SK-N-SH (cell line): ENCODE measurements around the gene BTBD16.

Experiments
- CHD2 ChIP-seq: fragments of 150-350 bp; IDR thresholded peaks from 2 replicates; pipeline ENCODE4 v1.6.1; 2018; ENCODE audit warnings: low read length; ENCODE audit not compliant: partially characterized antibody
- FOSL2 ChIP-seq: IDR thresholded peaks from 2 replicates; pipeline ENCODE4 v1.4.0; 2012; ENCODE audit warnings: low read depth, mild to moderate bottlenecking, moderate library complexity, borderline replicate concordance
- POLR2AphosphoS5 ChIP-seq: IDR thresholded peaks from 2 replicates; pipeline ENCODE4 v1.6.1; 2012; ENCODE audit warnings: low read depth, low read length
- RAD21 ChIP-seq: IDR thresholded peaks from 2 replicates; pipeline ENCODE4 v1.6.1; 2012; ENCODE audit warnings: mild to moderate bottlenecking, low read length
- RFX5 ChIP-seq: IDR thresholded peaks from 2 replicates; pipeline ENCODE4 v1.6.1; 2012; ENCODE audit warnings: mild to moderate bottlenecking, improper control_type of control experiment, low read length
- TF ChIP-seq, protein P1 (sequence below): fragments of 200-600 bp; sonication (generic); IDR thresholded peaks from 2 replicates; pipeline ENCODE4 v1.6.1; 2017; ENCODE audit warnings: antibody characterized with exemption, mild to moderate bottlenecking, moderate library complexity
- TF ChIP-seq, protein P2 (sequence below): fragments of 150-350 bp; IDR thresholded peaks from 2 replicates; pipeline ENCODE4 v1.6.1; 2017; ENCODE audit warnings: antibody characterized with exemption, low read length, low read depth, borderline replicate concordance

DNA sequence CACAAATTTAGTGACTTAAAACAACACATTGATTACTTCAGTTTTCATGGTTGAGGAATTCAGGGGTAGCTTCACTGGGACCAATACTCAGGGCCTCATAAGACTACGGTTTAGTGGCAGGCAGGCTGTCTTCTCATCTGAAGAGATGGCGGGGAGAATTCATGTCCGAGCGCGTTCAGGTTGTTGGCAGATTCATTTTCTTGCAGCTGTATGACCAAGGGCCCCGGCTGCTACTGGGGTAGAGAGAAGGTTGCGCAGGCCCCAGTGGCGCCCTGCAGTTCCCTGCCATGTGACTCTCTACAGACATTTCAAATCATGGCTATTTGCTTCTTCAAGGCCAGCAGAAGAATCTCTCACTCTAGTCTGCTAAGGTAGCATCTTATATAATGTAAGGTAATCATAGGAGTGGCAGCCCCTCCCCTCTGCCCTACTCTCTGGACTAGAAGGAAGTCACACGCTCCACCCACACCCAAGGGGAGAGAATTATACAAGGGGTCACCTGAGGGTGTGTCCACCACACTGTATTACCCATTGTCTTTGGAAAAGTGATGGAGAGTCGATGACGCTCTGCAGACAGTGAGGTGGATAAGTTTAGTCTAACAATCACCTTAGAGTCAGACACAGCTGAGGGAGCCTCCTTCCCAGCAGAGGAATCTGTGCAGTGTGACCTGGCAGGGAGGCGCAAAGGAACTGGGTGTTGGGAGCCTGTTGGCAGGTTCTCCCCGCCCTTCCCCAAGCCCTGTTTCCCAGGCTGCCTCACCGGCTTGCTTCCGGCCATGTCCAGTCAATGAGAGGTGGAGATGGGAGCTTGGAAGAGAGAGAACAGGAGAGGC lies 67.7 kb downstream of the BTBD16 start:
- TF ChIP-seq CHD2: no peak
- TF ChIP-seq RAD21: no peak
- no peak for TF ChIP-seq FOSL2
- TF ChIP-seq, protein P1, sequence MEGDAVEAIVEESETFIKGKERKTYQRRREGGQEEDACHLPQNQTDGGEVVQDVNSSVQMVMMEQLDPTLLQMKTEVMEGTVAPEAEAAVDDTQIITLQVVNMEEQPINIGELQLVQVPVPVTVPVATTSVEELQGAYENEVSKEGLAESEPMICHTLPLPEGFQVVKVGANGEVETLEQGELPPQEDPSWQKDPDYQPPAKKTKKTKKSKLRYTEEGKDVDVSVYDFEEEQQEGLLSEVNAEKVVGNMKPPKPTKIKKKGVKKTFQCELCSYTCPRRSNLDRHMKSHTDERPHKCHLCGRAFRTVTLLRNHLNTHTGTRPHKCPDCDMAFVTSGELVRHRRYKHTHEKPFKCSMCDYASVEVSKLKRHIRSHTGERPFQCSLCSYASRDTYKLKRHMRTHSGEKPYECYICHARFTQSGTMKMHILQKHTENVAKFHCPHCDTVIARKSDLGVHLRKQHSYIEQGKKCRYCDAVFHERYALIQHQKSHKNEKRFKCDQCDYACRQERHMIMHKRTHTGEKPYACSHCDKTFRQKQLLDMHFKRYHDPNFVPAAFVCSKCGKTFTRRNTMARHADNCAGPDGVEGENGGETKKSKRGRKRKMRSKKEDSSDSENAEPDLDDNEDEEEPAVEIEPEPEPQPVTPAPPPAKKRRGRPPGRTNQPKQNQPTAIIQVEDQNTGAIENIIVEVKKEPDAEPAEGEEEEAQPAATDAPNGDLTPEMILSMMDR: no peak
- no peak for TF ChIP-seq POLR2AphosphoS5
- no peak for TF ChIP-seq RFX5
- TF ChIP-seq, protein P2, sequence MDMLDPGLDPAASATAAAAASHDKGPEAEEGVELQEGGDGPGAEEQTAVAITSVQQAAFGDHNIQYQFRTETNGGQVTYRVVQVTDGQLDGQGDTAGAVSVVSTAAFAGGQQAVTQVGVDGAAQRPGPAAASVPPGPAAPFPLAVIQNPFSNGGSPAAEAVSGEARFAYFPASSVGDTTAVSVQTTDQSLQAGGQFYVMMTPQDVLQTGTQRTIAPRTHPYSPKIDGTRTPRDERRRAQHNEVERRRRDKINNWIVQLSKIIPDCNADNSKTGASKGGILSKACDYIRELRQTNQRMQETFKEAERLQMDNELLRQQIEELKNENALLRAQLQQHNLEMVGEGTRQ: no peak
